Measurements from ENCODE around the gene KLK12.

Gene KLK12

GRCh38 chr19:51031880-51032225 is 2.9 kb downstream of the KLK12 start:
- DNase-seq (ENCODE audit: low read depth): no peak
- H3K4me3 ChIP-seq (ENCODE audit: low read depth, low read length): no peak overlapping the region
- TF ChIP-seq CTCF (IDR thresholded peaks at IDR 0.05; ENCODE audit: control insufficient read depth, extremely low read depth, insufficient read depth): no peak

GRCh38 chr19:51031220-51031879 is 3.5 kb downstream of the KLK12 start:
- no peak overlapping the region for H3K4me3 ChIP-seq (ENCODE audit: low read depth, low read length)
- TF ChIP-seq CTCF (IDR thresholded peaks at IDR 0.05; ENCODE audit: control insufficient read depth, extremely low read depth, insufficient read depth): no peak
- DNase-seq (ENCODE audit: low read depth): no peak

- H3K4me3 ChIP-seq (ENCODE audit: low read depth, low read length): no peak overlapping the region
- TF ChIP-seq CTCF (IDR thresholded peaks at IDR 0.05; ENCODE audit: control insufficient read depth, extremely low read depth, insufficient read depth): no peak
- no peak for DNase-seq (ENCODE audit: low read depth)
These were observed 4.2 kb downstream of the KLK12 start for GRCh38 chr19:51030631-51031030.

GRCh38 chr19:51029718-51030117 is 5.1 kb downstream of the KLK12 start:
- DNase-seq (ENCODE audit: low read depth): no peak
- H3K4me3 ChIP-seq (ENCODE audit: low read depth, low read length): no peak overlapping the region
- TF ChIP-seq CTCF (IDR thresholded peaks at IDR 0.05; ENCODE audit: control insufficient read depth, extremely low read depth, insufficient read depth): no peak

- no peak for TF ChIP-seq CTCF (IDR thresholded peaks at IDR 0.05; ENCODE audit: control insufficient read depth, extremely low read depth, insufficient read depth)
- no peak overlapping the region for H3K4me3 ChIP-seq (ENCODE audit: low read depth, low read length)
- no peak for DNase-seq (ENCODE audit: low read depth)
These were observed 6.9 kb downstream of the KLK12 start for GRCh38 chr19:51027873-51028272.

GRCh38 chr19:51027126-51027806 is 7.5 kb downstream of the KLK12 start:
- no peak for TF ChIP-seq CTCF (IDR thresholded peaks at IDR 0.05; ENCODE audit: control insufficient read depth, extremely low read depth, insufficient read depth)
- no peak overlapping the region for H3K4me3 ChIP-seq (ENCODE audit: low read depth, low read length)
- no peak for DNase-seq (ENCODE audit: low read depth)

- no peak within 1 kb of the TSS for H3K4me3 ChIP-seq (ENCODE audit: low read depth, low read length)
- DNase-seq (ENCODE audit: low read depth): no peak
- TF ChIP-seq CTCF (IDR thresholded peaks at IDR 0.05; ENCODE audit: control insufficient read depth, extremely low read depth, insufficient read depth): no peak
These were observed 8.3 kb downstream of the KLK12 start, which contains the start of gene KLK11 for GRCh38 chr19:51026554-51026831. KLK11 (minus strand) TSS chr19:51026616; CDS start chr19:51025631, 985 bp downstream.
